Psoas muscle (tissue), 8 donors: Measurements from ENCODE around the gene PTPRM. TPM values are rescaled to one million over a fixed set of nuclear protein-coding genes. Genes with fewer than 3 reads are reported as not detected.

Experiments
- ATAC-seq, 4 donors: fragments of 200-7000 bp; cut with Tn5 transposase; one replicate each; pipeline ENCODE4 v1.9.1; 2020; ENCODE audit warnings: moderate library complexity in 3 of 4, mild to moderate bottlenecking in 2 of 4
- DNase-seq, 2 donors: peaks; one replicate each; pipeline ENCODE4 v3.0.0-alpha.2; 2020
- H3K27ac ChIP-seq: fragments of 200-600 bp; one replicate; pipeline ENCODE4 v1.8.0; 2022
- H3K27me3 ChIP-seq, 3 donors: fragments of 200-600 bp in 1 of 3; one replicate each; pipeline versions ENCODE4 v1.6.1 to v1.8.0; 2013 to 2022; ENCODE audit warnings: low read length in 2 of 3, mild to moderate bottlenecking in 2 of 3, moderate library complexity in 1 of 3; ENCODE audit not compliant: insufficient read depth in 3 of 3
- H3K36me3 ChIP-seq, 2 donors: fragments of 200-600 bp in 1 of 2; one replicate each; pipeline versions ENCODE4 v1.6.1 to v1.8.0; 2013 to 2022; ENCODE audit warnings: low read depth in 1 of 2, mild to moderate bottlenecking in 1 of 2, moderate library complexity in 1 of 2; ENCODE audit not compliant: insufficient read depth in 1 of 2
- H3K4me1 ChIP-seq: fragments of 200-600 bp; one replicate; pipeline ENCODE4 v1.8.0; 2022
- H3K4me3 ChIP-seq: fragments of 200-600 bp; one replicate; pipeline ENCODE4 v1.8.0; 2022; ENCODE audit warnings: mild to moderate bottlenecking
- H3K9me3 ChIP-seq: fragments of 200-600 bp; one replicate; pipeline ENCODE4 v1.8.0; 2022
- WGBS, 3 donors: extraction: QIAGEN DNeasy Blood & Tissue Kit; methylation state at CpG; one replicate each; pipeline versions ENCODE4 v1.1.6 to v1.1.7; 2013; 5-methylcytosine and 5-hydroxymethylcytosine counted together
- intact Hi-C, 2 donors: fragments of 100-400 bp; cut with DNase I; formaldehyde crosslinking; loops; one replicate each; pipeline versions ENCODE4 v1.11.0 to v1.14.2; 2022
- polyA plus RNA-seq, 3 donors: library from polyadenylated mRNA; stranded (reverse); fragments of 200-250 nt; gene quantifications; one replicate each; pipeline ENCODE4 v1.2.3, GENCODE V29; 2013
- total RNA-seq, 4 donors: library from RNA; stranded (reverse); fragmentation: NEBNext Ultra II Directional in 2 of 4; extraction: Animal tissue kit (Norgen Biotek cat#: 25700) in 2 of 4; gene quantifications; one replicate each; pipeline versions ENCODE4 v1.2.1 to v1.2.4, GENCODE V29; 2021 to 2023
- TF ChIP-seq, protein P1 (sequence below): fragments of 200-600 bp; IDR thresholded peaks from one replicate; pipeline ENCODE4 v1.8.0; 2022; ENCODE audit warnings: antibody characterized with exemption
- donor health status: healthy with polysubstance abuse.
- donor health status: DM: no; HTN: no; CAD: no; lungs with moderate emphysema.
- donor health status: Bipolar disorder and iron deficiency.
- donor health status: healthy.
- donor health status: DM: yes; HTN: yes; CAD: no.
- donor health status: DM: no; HTN: no; CAD: no.
- donor health status: DM: no; HTN: no; CAD: no.
- donor health status: DM: yes; HTN: yes; CAD: no.

The PTPRM gene
- total and polyA plus RNA-seq, 7 donors: 27.4 to 78.9 (median 39.0) TPM

DNA sequence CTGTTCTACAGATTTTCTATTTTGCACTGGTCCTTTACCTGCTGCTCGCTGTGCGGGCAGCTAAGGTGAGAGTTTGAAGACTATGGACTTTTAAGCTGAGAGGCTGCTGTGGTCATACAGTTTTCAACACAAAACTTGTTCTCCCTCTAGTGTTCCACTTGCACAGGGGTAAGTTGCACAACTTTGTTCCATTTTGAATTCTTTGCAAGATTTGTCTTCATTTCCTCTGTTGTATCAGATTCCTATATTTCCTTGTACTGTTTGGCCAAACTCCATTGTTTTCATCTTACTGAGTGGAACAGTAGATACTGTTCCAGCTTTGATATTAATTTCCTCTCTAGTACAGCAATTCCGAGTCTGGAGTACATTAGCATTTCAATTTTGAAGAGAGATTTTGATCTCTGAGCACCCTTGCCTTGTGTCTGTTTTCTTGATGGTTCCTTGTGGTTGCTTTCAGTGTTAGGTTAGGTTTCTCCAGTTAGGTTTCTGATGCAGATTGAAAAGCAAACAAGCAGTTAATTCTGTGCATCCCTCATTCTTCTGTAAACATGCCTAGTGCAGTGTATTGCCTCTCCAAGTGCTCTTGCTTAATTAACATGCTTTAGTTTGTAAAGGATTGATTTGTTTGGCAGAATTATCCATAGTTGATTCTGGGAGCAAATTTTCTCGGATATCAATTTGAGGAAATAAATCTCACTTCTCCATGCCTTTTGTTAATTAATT, 188.8 kb downstream of the PTPRM start:
- Histone ChIP-seq H3K9me3 (no peaks in the 10 kb centered on the region), H3K27me3 (no peaks in the 10 kb centered on the region), H3K4me3 (no peak overlapping the region), H3K4me1 (peaks cover 51% of the 10 kb centered on the region), H3K36me3 (no peaks in the 10 kb centered on the region), H3K27ac (no peak overlapping the region)
- ATAC-seq (peak; percentile 31 to 60 (median 46)), DNase-seq (no peak)
- TF ChIP-seq, protein P1, sequence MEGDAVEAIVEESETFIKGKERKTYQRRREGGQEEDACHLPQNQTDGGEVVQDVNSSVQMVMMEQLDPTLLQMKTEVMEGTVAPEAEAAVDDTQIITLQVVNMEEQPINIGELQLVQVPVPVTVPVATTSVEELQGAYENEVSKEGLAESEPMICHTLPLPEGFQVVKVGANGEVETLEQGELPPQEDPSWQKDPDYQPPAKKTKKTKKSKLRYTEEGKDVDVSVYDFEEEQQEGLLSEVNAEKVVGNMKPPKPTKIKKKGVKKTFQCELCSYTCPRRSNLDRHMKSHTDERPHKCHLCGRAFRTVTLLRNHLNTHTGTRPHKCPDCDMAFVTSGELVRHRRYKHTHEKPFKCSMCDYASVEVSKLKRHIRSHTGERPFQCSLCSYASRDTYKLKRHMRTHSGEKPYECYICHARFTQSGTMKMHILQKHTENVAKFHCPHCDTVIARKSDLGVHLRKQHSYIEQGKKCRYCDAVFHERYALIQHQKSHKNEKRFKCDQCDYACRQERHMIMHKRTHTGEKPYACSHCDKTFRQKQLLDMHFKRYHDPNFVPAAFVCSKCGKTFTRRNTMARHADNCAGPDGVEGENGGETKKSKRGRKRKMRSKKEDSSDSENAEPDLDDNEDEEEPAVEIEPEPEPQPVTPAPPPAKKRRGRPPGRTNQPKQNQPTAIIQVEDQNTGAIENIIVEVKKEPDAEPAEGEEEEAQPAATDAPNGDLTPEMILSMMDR: peak; percentile 37
- intact Hi-C loops: loop anchor here in 1 of 2 donors (5.0 kb wide), 1 partner anchor 189 kb away; the partner anchor contains the start of gene PTPRM
- WGBS, 3 donors: 74 to 80% (median 78%) methylated on average over 4 of the region's 4 CpGs

- Histone ChIP-seq H3K9me3 (no peaks in the 10 kb centered on the region), H3K27ac (no peak overlapping the region), H3K4me3 (no peak overlapping the region), H3K36me3 (no peaks in the 10 kb centered on the region), H3K27me3 (no peaks in the 10 kb centered on the region), H3K4me1 (peaks cover 55% of the 10 kb centered on the region)
- WGBS, 3 donors: 85 to 97% (median 88%) methylated on average over 2 of the region's 2 CpGs
- intact Hi-C loops: loop anchor here in 1 of 2 donors (5.0 kb wide), 1 partner anchor 190 kb away; the partner anchor contains the start of gene PTPRM
- TF ChIP-seq, protein P1: no peak
- ATAC-seq: no peak
- no peak for DNase-seq
These were observed 190.1 kb downstream of the PTPRM start for GRCh38 chr18:7757175-7757574.

DNA sequence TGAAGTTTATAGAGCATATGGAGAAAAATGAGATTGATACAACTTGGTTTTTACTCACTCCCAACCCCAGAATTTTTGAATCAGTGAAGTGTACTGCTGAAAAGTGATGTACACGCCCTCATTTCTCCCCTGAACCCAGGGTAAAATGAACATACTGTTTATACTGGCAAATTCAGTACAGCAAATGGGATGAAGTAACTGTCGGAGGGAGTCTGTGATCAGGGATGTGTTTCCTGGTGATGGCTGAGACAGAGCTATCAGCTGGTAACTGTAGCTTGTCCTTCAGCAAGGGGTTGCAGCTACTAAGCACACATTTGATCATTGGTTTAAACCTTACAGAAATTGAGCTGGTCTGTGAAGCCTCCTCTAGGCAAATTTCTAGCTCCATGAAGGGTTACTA, 191.6 kb downstream of the PTPRM start:
- intact Hi-C loops: loop anchor here in 1 of 2 donors (5.0 kb wide), 1 partner anchor 191 kb away; the partner anchor contains the start of gene PTPRM
- Histone ChIP-seq H3K4me1 (peaks cover 56% of the 10 kb centered on the region), H3K27me3 (no peaks in the 10 kb centered on the region), H3K36me3 (no peaks in the 10 kb centered on the region), H3K9me3 (no peaks in the 10 kb centered on the region), H3K27ac (no peak overlapping the region), H3K4me3 (no peak overlapping the region)
- TF ChIP-seq, protein P1: no peak
- no peak for ATAC-seq
- 70 to 85% (median 82%) methylated on average over 2 of the region's 2 CpGs for WGBS, 3 donors
- DNase-seq: no peak

DNA sequence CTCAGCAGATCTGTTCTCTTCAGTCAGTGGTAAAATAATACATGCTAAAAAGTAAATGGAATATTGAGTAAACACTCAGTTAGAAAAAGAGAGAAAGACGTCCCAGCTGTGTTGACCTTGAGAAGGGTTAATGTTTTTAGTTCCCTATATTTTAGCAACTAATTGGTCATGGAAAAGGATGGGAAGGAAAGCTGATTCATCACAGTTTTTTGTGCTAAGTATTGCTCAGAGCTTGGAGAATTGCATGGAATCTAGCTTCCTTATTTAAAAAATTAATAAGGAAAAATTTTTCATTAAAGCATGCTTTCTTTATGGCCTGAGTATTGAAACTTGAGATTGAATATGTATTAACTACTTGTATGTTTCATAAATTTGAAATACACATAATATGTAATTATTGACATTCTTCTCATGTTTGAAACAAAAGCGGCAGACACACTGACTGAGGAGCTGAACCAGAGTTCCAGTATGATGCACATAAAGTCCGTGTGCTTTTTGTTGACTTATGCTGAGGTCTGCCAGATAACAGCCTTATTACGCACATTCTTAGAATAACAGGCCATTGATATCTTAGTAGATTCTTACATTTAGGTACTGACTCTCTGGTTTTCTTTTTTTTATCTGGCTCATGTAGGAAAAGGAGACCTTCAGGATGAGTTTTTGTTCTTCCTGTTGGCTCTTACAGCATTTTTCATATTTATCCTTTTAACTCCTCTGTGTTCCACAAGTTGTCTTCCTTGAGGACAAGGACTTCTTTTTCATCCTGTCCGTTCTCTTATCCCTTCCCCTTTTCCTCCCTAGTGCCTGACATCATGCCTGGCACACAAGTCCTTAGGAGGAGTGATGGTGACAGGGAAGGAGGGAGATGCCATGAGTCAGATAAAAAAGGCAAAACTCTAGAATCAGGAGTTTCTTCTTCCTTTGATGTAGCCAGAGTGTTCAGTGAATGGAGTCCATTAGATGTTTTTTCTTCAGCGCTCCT, 194.1 kb downstream of the PTPRM start:
- TF ChIP-seq, protein P1: no peak
- H3K4me3 ChIP-seq: no peak overlapping the region
- no peaks in the 10 kb centered on the region for H3K27me3 ChIP-seq
- intact Hi-C loops: no loop called here
- no peak for ATAC-seq
- WGBS, 3 donors: 74 to 81% (median 75%) methylated on average over 6 of the region's 6 CpGs
- no peak for DNase-seq
- H3K4me1 ChIP-seq: peaks cover 57% of the 10 kb centered on the region
- no peak overlapping the region for H3K27ac ChIP-seq
- no peaks in the 10 kb centered on the region for H3K36me3 ChIP-seq
- no peaks in the 10 kb centered on the region for H3K9me3 ChIP-seq
